Measurements from ENCODE around the gene PHF21A. TPM values are rescaled to one million over a fixed set of nuclear protein-coding genes. Genes with fewer than 3 reads are reported as not detected.

The PHF21A gene
- total and polyA plus RNA-seq, 2 of the 13 experiments (the other 11 are each of a cell fraction or from before 2014, with no cell fraction given), result 4.1 to 34.6 TPM

- TF ChIP-seq ZC3H13 (CRISPR knock-in tag; IDR thresholded peaks at IDR 0.05) (no peak), CREB1 (IDR thresholded peaks at IDR 0.05) (no peak), CREB1 (CRISPR knock-in tag; IDR thresholded peaks at IDR 0.05) (no peak), TOPORS (CRISPR knock-in tag; IDR thresholded peaks at IDR 0.05) (no peak), CBX1 (IDR thresholded peaks at IDR 0.05; ENCODE audit: low read depth) (no peak), THAP9 (CRISPR knock-in tag; IDR thresholded peaks at IDR 0.05; ENCODE audit: borderline replicate concordance) (no peak)
- TF ChIP-seq, protein P1, sequence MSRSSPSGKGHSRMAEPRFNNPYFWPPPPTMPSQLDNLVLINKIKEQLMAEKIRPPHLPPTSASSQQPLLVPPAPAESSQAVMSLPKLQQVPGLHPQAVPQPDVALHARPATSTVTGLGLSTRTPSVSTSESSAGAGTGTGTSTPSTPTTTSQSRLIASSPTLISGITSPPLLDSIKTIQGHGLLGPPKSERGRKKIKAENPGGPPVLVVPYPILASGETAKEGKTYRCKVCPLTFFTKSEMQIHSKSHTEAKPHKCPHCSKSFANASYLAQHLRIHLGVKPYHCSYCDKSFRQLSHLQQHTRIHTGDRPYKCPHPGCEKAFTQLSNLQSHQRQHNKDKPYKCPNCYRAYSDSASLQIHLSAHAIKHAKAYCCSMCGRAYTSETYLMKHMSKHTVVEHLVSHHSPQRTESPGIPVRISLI (CRISPR knock-in tag; IDR thresholded peaks at IDR 0.05; ENCODE audit: borderline replicate concordance), result no peak
- TF ChIP-seq, protein P2, sequence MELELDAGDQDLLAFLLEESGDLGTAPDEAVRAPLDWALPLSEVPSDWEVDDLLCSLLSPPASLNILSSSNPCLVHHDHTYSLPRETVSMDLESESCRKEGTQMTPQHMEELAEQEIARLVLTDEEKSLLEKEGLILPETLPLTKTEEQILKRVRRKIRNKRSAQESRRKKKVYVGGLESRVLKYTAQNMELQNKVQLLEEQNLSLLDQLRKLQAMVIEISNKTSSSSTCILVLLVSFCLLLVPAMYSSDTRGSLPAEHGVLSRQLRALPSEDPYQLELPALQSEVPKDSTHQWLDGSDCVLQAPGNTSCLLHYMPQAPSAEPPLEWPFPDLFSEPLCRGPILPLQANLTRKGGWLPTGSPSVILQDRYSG (CRISPR knock-in tag; IDR thresholded peaks at IDR 0.05), result no peak
These were observed 81.3 kb downstream of the PHF21A start (continued) for GRCh38 chr11:46039990-46040389.

DNA sequence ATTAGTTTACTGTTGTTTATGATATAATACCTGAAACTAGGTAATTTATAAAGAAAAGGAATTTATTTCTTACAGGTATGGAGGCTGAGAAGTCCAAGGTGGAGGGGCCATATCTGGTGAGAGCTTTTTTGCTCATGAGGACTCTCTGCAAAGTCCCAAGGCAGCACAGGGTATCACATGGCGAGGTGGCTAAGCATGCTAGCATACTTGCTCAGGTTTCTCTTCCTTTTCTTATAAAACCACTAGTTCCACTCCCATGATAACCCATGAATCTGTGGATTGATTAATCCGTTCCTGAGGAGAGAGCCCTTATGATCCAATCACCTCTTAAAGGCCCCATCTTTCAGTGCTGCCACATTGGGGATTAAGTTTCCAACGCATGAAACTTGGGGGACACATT is 82.7 kb downstream of the PHF21A start:
- no TSS peak for BruUV-seq (replicated peaks)
- in situ Hi-C loops (cut with HindIII; ENCODE audit: extremely low pct_ligation_motif_present, low pct_unique_long_range_greater_than_20kb), result no loop called here
- FAIRE-seq, result no peak
- TF ChIP-seq TFDP2 (CRISPR knock-in tag; IDR thresholded peaks at IDR 0.05), result no peak
- no peak for TF ChIP-seq MXI1 (IDR thresholded peaks at IDR 0.05; ENCODE audit: borderline replicate concordance, low read depth, low read length)
- TF ChIP-seq, protein P3, sequence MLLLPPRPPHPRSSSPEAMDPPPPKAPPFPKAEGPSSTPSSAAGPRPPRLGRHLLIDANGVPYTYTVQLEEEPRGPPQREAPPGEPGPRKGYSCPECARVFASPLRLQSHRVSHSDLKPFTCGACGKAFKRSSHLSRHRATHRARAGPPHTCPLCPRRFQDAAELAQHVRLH (CRISPR knock-in tag; IDR thresholded peaks at IDR 0.05; ENCODE audit: borderline replicate concordance, low read depth), result no peak
- no peak for TF ChIP-seq NFAT5 (CRISPR knock-in tag; IDR thresholded peaks at IDR 0.05)

More for the DNA sequence above, 82.7 kb downstream of the PHF21A start:
- Histone ChIP-seq H3K4me1 (ENCODE audit: insufficient read depth, low read length) (no peaks in the 10 kb centered on the region), H3K9ac (ENCODE audit: insufficient read depth, low read depth, low read length) (no peak overlapping the region), H3K27me3 (ENCODE audit: control insufficient read depth in 1 of 2, insufficient read depth in 2 of 2, low read length in 2 of 2) (no peaks in the 10 kb centered on the region), H3K4me2 (ENCODE audit: low read depth, low read length) (no peak overlapping the region), H4K20me1 (ENCODE audit: insufficient read depth, low read length) (no peaks in the 10 kb centered on the region), H3K27ac (ENCODE audit: extremely low read length, insufficient read depth, low read length) (no peak overlapping the region), H3K4me3 (replicated peaks in 1 of 3; ENCODE audit: insufficient read depth in 1 of 3, low read depth in 2 of 3, low read length in 3 of 3) (no peak overlapping the region), H3K36me3 (replicated peaks in 1 of 2; ENCODE audit: control insufficient read depth in 1 of 2, insufficient read depth in 2 of 2, low read length in 2 of 2) (no peaks in the 10 kb centered on the region; a peak in 1 of 5 replicates), H2AFZ (ENCODE audit: low read length) (no peak overlapping the region), H3K9me3 (ENCODE audit: low read length) (no peaks in the 10 kb centered on the region), H3K79me2 (ENCODE audit: insufficient read depth, low read length) (no peaks in the 10 kb centered on the region)
- CTCF ChIA-PET (ENCODE audit: low intra/inter-chr PET ratio, low total read pairs), result no interaction called here
- POLR2A ChIA-PET, result no interaction called here
- intact Hi-C loops (cut with micrococcal nuclease; ENCODE audit: unreplicated experiment), result no loop called here
- 87% methylated on average over 3 of the region's 3 CpGs for WGBS (ENCODE audit: low lambda C conversion rate)
- ATAC-seq, result no peak
- DNase-seq (ENCODE audit: low spot score), result no peak
